ENCODE data around the gene PROSER3.

The PROSER3 gene

GRCh38 chr19:35734273-35734672, 23.7 kb upstream of the PROSER3 start:
- TF ChIP-seq TCF12 (IDR thresholded peaks at IDR 0.05; ENCODE audit: low read depth), result no peak
- no peak for TF ChIP-seq CEBPB (IDR thresholded peaks at IDR 0.05)
- no peak for TF ChIP-seq EP300 (IDR thresholded peaks at IDR 0.05; ENCODE audit: borderline replicate concordance)
- TF ChIP-seq TAF1 (IDR thresholded peaks at IDR 0.05; ENCODE audit: low read depth), result no peak
- TF ChIP-seq EGR1 (IDR thresholded peaks at IDR 0.05), result no peak
- no peak for TF ChIP-seq FOXM1 (IDR thresholded peaks at IDR 0.05; ENCODE audit: borderline replicate concordance, low read depth)
- TF ChIP-seq REST (IDR thresholded peaks at IDR 0.05; ENCODE audit: low read depth), result no peak
- no peak for TF ChIP-seq YY1 (IDR thresholded peaks at IDR 0.05; ENCODE audit: low read depth)
- no peak for TF ChIP-seq ZBTB7A (IDR thresholded peaks at IDR 0.05; ENCODE audit: low read depth)
- TF ChIP-seq MAX (IDR thresholded peaks at IDR 0.05), result no peak
- TF ChIP-seq RAD21 (IDR thresholded peaks at IDR 0.05; ENCODE audit: low read depth), result no peak
- TF ChIP-seq USF1 (IDR thresholded peaks at IDR 0.05), result no peak

- no peak for TF ChIP-seq FOXM1 (IDR thresholded peaks at IDR 0.05; ENCODE audit: borderline replicate concordance, low read depth)
- no peak for TF ChIP-seq EP300 (IDR thresholded peaks at IDR 0.05; ENCODE audit: borderline replicate concordance)
- no peak for TF ChIP-seq CEBPB (IDR thresholded peaks at IDR 0.05)
- no peak for TF ChIP-seq USF1 (IDR thresholded peaks at IDR 0.05)
- no peak for TF ChIP-seq EGR1 (IDR thresholded peaks at IDR 0.05)
Measured at GRCh38 chr19:35734889-35735288, 23.1 kb upstream of the PROSER3 start.

GRCh38 chr19:35736913-35737886, 20.8 kb upstream of the PROSER3 start:
- no peak for TF ChIP-seq REST (IDR thresholded peaks at IDR 0.05; ENCODE audit: low read depth)
- no peak for TF ChIP-seq USF1 (IDR thresholded peaks at IDR 0.05)
- no peak for TF ChIP-seq TCF12 (IDR thresholded peaks at IDR 0.05; ENCODE audit: low read depth)
- TF ChIP-seq ZBTB7A (IDR thresholded peaks at IDR 0.05; ENCODE audit: low read depth), result no peak
- TF ChIP-seq NFIC (IDR thresholded peaks at IDR 0.05), result no peak
- TF ChIP-seq CEBPB (IDR thresholded peaks at IDR 0.05), result no peak
- TF ChIP-seq EP300 (IDR thresholded peaks at IDR 0.05; ENCODE audit: borderline replicate concordance), result no peak
- no peak for TF ChIP-seq TAF1 (IDR thresholded peaks at IDR 0.05; ENCODE audit: low read depth)
- TF ChIP-seq YY1 (IDR thresholded peaks at IDR 0.05; ENCODE audit: low read depth), result no peak
- no peak for TF ChIP-seq TEAD4 (IDR thresholded peaks at IDR 0.05)
- TF ChIP-seq CREB1 (IDR thresholded peaks at IDR 0.05; ENCODE audit: low read depth), result no peak
- no peak for TF ChIP-seq MAX (IDR thresholded peaks at IDR 0.05)
- no peak for TF ChIP-seq EGR1 (IDR thresholded peaks at IDR 0.05)
- no peak for TF ChIP-seq FOXM1 (IDR thresholded peaks at IDR 0.05; ENCODE audit: borderline replicate concordance, low read depth)
- TF ChIP-seq RAD21 (IDR thresholded peaks at IDR 0.05; ENCODE audit: low read depth), result no peak; the same call in 1 of the 2 replicates

- no peak for TF ChIP-seq EP300 (IDR thresholded peaks at IDR 0.05; ENCODE audit: borderline replicate concordance)
- TF ChIP-seq TAF1 (IDR thresholded peaks at IDR 0.05; ENCODE audit: low read depth), result no peak
- TF ChIP-seq CREB1 (IDR thresholded peaks at IDR 0.05; ENCODE audit: low read depth), result no peak
Measured at GRCh38 chr19:35738021-35738886, 19.7 kb upstream of the PROSER3 start.

- no peak for TF ChIP-seq TEAD4 (IDR thresholded peaks at IDR 0.05)
Measured at GRCh38 chr19:35738887-35739229, 19.1 kb upstream of the PROSER3 start.

All from Ishikawa (cell line).